SK-N-SH (cell line): Measurements from ENCODE around the gene TAS2R41. TPM values are rescaled to one million over a fixed set of nuclear protein-coding genes. Genes with fewer than 3 reads are reported as not detected.
A peak's percentile ranks its signal among the peaks of the same experiment; 100 is the strongest.

Source experiments
- CTCF ChIA-PET: fragments of 300-600, 350-600 bp; formaldehyde crosslinking; extraction: SDS; loops from one replicate; lab custom pipeline; 2021; lab: Yijun Ruan, JAX
- POLR2A ChIA-PET: fragments of 350-600 bp; sonication (Branson Sonifier 250); formaldehyde crosslinking; extraction: SDS; loops from one replicate; lab custom pipeline; 2020; ENCODE audit warnings: antibody characterized with exemption, inconsistent platforms; lab: Yijun Ruan, JAX
- DNase-seq: peaks from one replicate; pipeline ENCODE4 v3.0.0; 2012
- H2AFZ ChIP-seq: fragments of 200-600 bp; sonication (generic); 2 replicates; pipeline ENCODE4 v1.8.1; 2016; ENCODE audit warnings: antibody characterized with exemption, mild to moderate bottlenecking, low read depth
- H3F3A ChIP-seq: fragments of 200-600 bp; sonication (generic); replicated peaks from 2 replicates; pipeline ENCODE3; 2016; ENCODE audit warnings: antibody characterized with exemption, mild to moderate bottlenecking; ENCODE audit not compliant: insufficient read depth
- H3K27ac ChIP-seq, 2 experiments: fragments of 200-500 bp in 1 of 2; fragments of 200-600 bp in 1 of 2; sonication (Bioruptor generic) in 1 of 2; sonication (generic), shearing (Covaris generic) in 1 of 2; 2 replicates each; pipeline versions ENCODE4 v1.5.1 to v1.6.1; 2014 to 2016; ENCODE audit warnings: low read depth in 2 of 2, inconsistent platforms in 1 of 2, low read length in 1 of 2, mild to moderate bottlenecking in 1 of 2, mixed read lengths in 1 of 2
- H3K27me3 ChIP-seq: fragments of 200-600 bp; sonication (generic), shearing (Covaris generic); 2 replicates; pipeline ENCODE4 v1.6.1; 2016; ENCODE audit warnings: mixed run types; ENCODE audit not compliant: insufficient read depth
- H3K36me3 ChIP-seq, 2 experiments: fragments of 200-500 bp in 1 of 2; fragments of 200-600 bp in 1 of 2; sonication (Bioruptor generic) in 1 of 2; sonication (generic) in 1 of 2; replicated peaks in 1 of 2; 2 replicates each; pipeline versions ENCODE3 to v1.5.1; 2014 to 2016; ENCODE audit warnings: low read length in 1 of 2, mild to moderate bottlenecking in 1 of 2; ENCODE audit not compliant: insufficient read depth in 2 of 2, control insufficient read depth in 1 of 2
- H3K4me1 ChIP-seq, 2 experiments: fragments of 200-500 bp in 1 of 2; fragments of 200-600 bp in 1 of 2; sonication (Bioruptor generic) in 1 of 2; sonication (generic), shearing (Covaris generic) in 1 of 2; 2 replicates each; pipeline versions ENCODE4 v1.5.1 to v1.6.1; 2014 to 2016; ENCODE audit warnings: low read depth in 1 of 2, low read length in 1 of 2, mixed run types in 1 of 2; ENCODE audit not compliant: insufficient read depth in 2 of 2, control insufficient read depth in 1 of 2
- H3K4me2 ChIP-seq: fragments of 200-600 bp; sonication (generic), shearing (Covaris generic); 2 replicates; pipeline ENCODE4 v1.6.1; 2017; ENCODE audit warnings: mixed run types
- H3K4me3 ChIP-seq, 2 experiments: fragments of 200-500 bp in 1 of 2; fragments of 200-600 bp in 1 of 2; sonication (Bioruptor generic) in 1 of 2; sonication (generic), shearing (Covaris generic) in 1 of 2; 2 replicates each; pipeline versions ENCODE4 v1.5.1 to v1.8.1; 2014 to 2016; ENCODE audit warnings: low read depth in 2 of 2, inconsistent platforms in 1 of 2, low read length in 1 of 2, mild to moderate bottlenecking in 1 of 2, mixed read lengths in 1 of 2, moderate library complexity in 1 of 2
- H3K79me2 ChIP-seq: fragments of 200-600 bp; sonication (generic); 2 replicates; pipeline ENCODE4 v1.8.1; 2017; ENCODE audit warnings: mild to moderate bottlenecking; ENCODE audit not compliant: insufficient read depth
- H3K9ac ChIP-seq: fragments of 200-600 bp; sonication (generic); 2 replicates; pipeline ENCODE4 v1.6.1; 2017; ENCODE audit warnings: mixed run types
- H3K9me2 ChIP-seq: fragments of 200-600 bp; sonication (generic); 2 replicates; pipeline ENCODE4 v1.6.1; 2017; ENCODE audit warnings: mixed run types
- H3K9me3 ChIP-seq: fragments of 200-600 bp; sonication (generic); 2 replicates; pipeline ENCODE4 v1.6.1; 2017; ENCODE audit warnings: mixed run types, mild to moderate bottlenecking, moderate library complexity
- H4K20me1 ChIP-seq: fragments of 200-600 bp; sonication (generic); 2 replicates; pipeline ENCODE4 v1.6.1; 2017; ENCODE audit warnings: mild to moderate bottlenecking, mixed run types; ENCODE audit not compliant: insufficient read depth
- CHD2 ChIP-seq: fragments of 150-350 bp; IDR thresholded peaks from 2 replicates; pipeline ENCODE4 v1.6.1; 2018; ENCODE audit warnings: low read length; ENCODE audit not compliant: partially characterized antibody
- EP300 ChIP-seq, 2 experiments: IDR thresholded peaks; 2 replicates each; pipeline versions ENCODE4 v1.4.0 to v1.6.1; 2012; ENCODE audit warnings: borderline replicate concordance in 1 of 2, low read depth in 1 of 2, low read length in 1 of 2
- FOSL2 ChIP-seq: IDR thresholded peaks from 2 replicates; pipeline ENCODE4 v1.4.0; 2012; ENCODE audit warnings: low read depth, mild to moderate bottlenecking, moderate library complexity, borderline replicate concordance
- FOXJ3 ChIP-seq: sonication (generic); formaldehyde crosslinking; IDR thresholded peaks from 2 replicates; pipeline ENCODE4 v1.5.1; 2020; ENCODE audit warnings: mild to moderate bottlenecking, missing genetic modification reagents
- FOXM1 ChIP-seq: IDR thresholded peaks from 2 replicates; pipeline ENCODE4 v1.4.0; 2012; ENCODE audit warnings: low read depth, mild to moderate bottlenecking
- GABPA ChIP-seq: IDR thresholded peaks from 2 replicates; pipeline ENCODE4 v1.4.0; 2012; ENCODE audit warnings: low read depth, mild to moderate bottlenecking
- GATA2 ChIP-seq: sonication (generic); formaldehyde crosslinking; IDR thresholded peaks from 2 replicates; pipeline ENCODE4 v1.5.0; 2020; ENCODE audit warnings: mild to moderate bottlenecking, missing genetic modification reagents
- JUND ChIP-seq: IDR thresholded peaks from 2 replicates; pipeline ENCODE4 v1.4.0; 2012
- MEF2A ChIP-seq: IDR thresholded peaks from 2 replicates; pipeline ENCODE4 v1.4.0; 2012; ENCODE audit warnings: low read depth, borderline replicate concordance
- NRF1 ChIP-seq: IDR thresholded peaks from 2 replicates; pipeline ENCODE4 v1.6.1; 2012; ENCODE audit warnings: low read depth, mild to moderate bottlenecking, low read length
- POLR2AphosphoS5 ChIP-seq: IDR thresholded peaks from 2 replicates; pipeline ENCODE4 v1.6.1; 2012; ENCODE audit warnings: low read depth, low read length
- RAD21 ChIP-seq: IDR thresholded peaks from 2 replicates; pipeline ENCODE4 v1.6.1; 2012; ENCODE audit warnings: mild to moderate bottlenecking, low read length
- RFX5 ChIP-seq: IDR thresholded peaks from 2 replicates; pipeline ENCODE4 v1.6.1; 2012; ENCODE audit warnings: mild to moderate bottlenecking, improper control_type of control experiment, low read length
- RXRA ChIP-seq: IDR thresholded peaks from 2 replicates; pipeline ENCODE4 v1.4.0; 2012; ENCODE audit warnings: low read depth, mild to moderate bottlenecking, borderline replicate concordance
- SIN3A ChIP-seq: IDR thresholded peaks from 2 replicates; pipeline ENCODE4 v1.6.1; 2012; ENCODE audit warnings: low read depth, mild to moderate bottlenecking, low read length, moderate library complexity, borderline replicate concordance
- SMC3 ChIP-seq: IDR thresholded peaks from 2 replicates; pipeline ENCODE4 v1.6.1; 2012; ENCODE audit warnings: low read depth, low read length, improper control_type of control experiment
- TAF1 ChIP-seq: IDR thresholded peaks from 2 replicates; pipeline ENCODE4 v1.6.1; 2012; ENCODE audit warnings: low read depth, mild to moderate bottlenecking, low read length, moderate library complexity, borderline replicate concordance
- TCF12 ChIP-seq: IDR thresholded peaks from 2 replicates; pipeline ENCODE4 v1.4.0; 2012
- TEAD4 ChIP-seq: IDR thresholded peaks from 2 replicates; pipeline ENCODE4 v1.4.0; 2012; ENCODE audit warnings: mild to moderate bottlenecking, borderline replicate concordance; ENCODE audit not compliant: insufficient read depth
- WGBS: methylation state at CpG from one replicate; pipeline ENCODE4 v1.1.6; 2017; ENCODE audit warnings: low lambda C conversion rate; 5-methylcytosine and 5-hydroxymethylcytosine counted together
- polyA plus RNA-seq, 3 experiments: library from polyadenylated mRNA; depleted of rRNA; stranded (reverse); fragments of >200 nt; gene quantifications; 2 replicates each; pipeline ENCODE4 v1.2.3, GENCODE V29; 2012
- TF ChIP-seq, protein P1 (sequence below): IDR thresholded peaks from 2 replicates; pipeline ENCODE4 v1.6.1; 2012; ENCODE audit warnings: mild to moderate bottlenecking, low read depth, low read length, moderate library complexity
- TF ChIP-seq, protein P2 (sequence below): IDR thresholded peaks from 2 replicates; pipeline ENCODE4 v1.4.0; 2012; ENCODE audit warnings: low read depth, borderline replicate concordance
- TF ChIP-seq, protein P3 (sequence below): IDR thresholded peaks from 2 replicates; pipeline ENCODE4; 2012
- TF ChIP-seq, protein P4 (sequence below): IDR thresholded peaks from 2 replicates; pipeline ENCODE4 v1.4.0; 2012; ENCODE audit warnings: low read depth
- TF ChIP-seq, protein P5 (sequence below): fragments of 200-600 bp; sonication (generic); IDR thresholded peaks from 2 replicates; pipeline ENCODE4 v1.6.1; 2017; ENCODE audit warnings: antibody characterized with exemption, mild to moderate bottlenecking, moderate library complexity

Gene TAS2R41
- polyA plus RNA-seq, 1 of the 3 experiments (the other 2 are of a cell fraction): not detected

DNA sequence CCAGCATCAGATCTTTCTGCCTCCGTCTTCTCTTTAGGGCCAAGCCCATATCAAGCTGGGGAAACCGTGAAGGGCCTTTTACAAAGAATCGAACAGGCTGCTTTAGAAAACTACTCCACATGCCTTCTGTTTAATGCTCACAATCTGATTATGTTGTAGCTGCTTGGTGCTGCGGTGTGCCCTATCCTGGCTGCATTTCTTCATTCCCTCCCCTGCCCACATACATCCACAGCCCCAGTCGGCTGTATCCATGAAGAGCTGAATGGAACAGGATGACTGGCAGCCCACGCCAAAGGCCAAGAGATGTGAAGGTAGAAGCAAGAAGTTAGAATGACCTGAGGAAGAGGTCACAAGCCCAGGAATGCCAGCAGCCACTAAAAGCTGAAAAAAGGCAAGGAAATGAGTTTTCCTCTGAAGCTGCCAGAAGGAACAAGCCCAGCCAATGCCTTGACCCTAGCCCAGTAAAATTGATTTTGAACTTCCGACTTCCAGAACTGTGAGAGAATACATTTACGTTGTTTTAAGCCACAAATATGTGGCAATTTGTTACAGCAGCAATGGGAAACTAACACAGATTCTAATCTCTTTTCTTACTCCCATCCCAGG is 22.2 kb downstream of the TAS2R41 start (continued):
- TF ChIP-seq POLR2AphosphoS5 (peak; percentile 68; the same call in 1 of the 2 replicates), SMC3 (no peak), JUND (peak; percentile 62)
- TF ChIP-seq, all 33 proteins: peak for 12

DNA sequence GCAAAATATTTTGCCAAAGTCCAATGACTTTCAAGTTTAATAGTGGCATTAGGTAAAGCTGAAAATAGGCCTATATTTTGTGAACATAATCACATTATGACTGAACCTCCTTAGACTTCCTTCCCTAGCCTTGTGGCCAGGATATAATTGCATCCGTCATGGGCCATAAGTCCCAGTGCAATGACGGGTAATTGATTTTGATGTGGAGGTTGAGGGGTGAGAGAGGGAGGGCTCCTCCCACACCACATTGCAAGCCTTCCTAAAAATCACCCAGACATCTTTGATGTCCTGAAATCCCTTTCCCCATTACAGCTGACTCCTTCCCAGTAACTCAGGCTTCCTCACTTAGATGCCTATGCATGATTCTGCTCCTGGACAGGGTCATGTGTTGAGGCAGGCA is 25.6 kb downstream of the TAS2R41 start:
- CTCF ChIA-PET: no interaction called here
- Histone ChIP-seq H3F3A (peaks cover 46% of the 10 kb centered on the region), H3K27me3 (no peaks in the 10 kb centered on the region), H4K20me1 (no peaks in the 10 kb centered on the region), H2AFZ (no peak overlapping the region), H3K27ac (peak overlapping the region; percentile 84 to 95), H3K9me2 (no peaks in the 10 kb centered on the region), H3K9me3 (no peaks in the 10 kb centered on the region), H3K4me2 (no peak overlapping the region), H3K79me2 (no peaks in the 10 kb centered on the region), H3K9ac (no peak overlapping the region), H3K4me3 (no peak overlapping the region), H3K36me3 (no peaks in the 10 kb centered on the region), H3K4me1 (peaks cover 9 to 29% of the 10 kb centered on the region in 2 experiments; a peak in 3 of 4 replicates)
- POLR2A ChIA-PET: no interaction called here
- DNase-seq: no peak
- 52% methylated on average over 2 of the region's 2 CpGs for WGBS
- no peak for TF ChIP-seq RAD21
- TF ChIP-seq EP300 (IDR thresholded peaks at IDR 0.05; ENCODE audit: borderline replicate concordance in 1 of 2, low read depth in 1 of 2, low read length in 1 of 2): peak; percentile 86 to 89
- no peak for TF ChIP-seq GATA2 (CRISPR knock-in tag)
- TF ChIP-seq, protein P1, sequence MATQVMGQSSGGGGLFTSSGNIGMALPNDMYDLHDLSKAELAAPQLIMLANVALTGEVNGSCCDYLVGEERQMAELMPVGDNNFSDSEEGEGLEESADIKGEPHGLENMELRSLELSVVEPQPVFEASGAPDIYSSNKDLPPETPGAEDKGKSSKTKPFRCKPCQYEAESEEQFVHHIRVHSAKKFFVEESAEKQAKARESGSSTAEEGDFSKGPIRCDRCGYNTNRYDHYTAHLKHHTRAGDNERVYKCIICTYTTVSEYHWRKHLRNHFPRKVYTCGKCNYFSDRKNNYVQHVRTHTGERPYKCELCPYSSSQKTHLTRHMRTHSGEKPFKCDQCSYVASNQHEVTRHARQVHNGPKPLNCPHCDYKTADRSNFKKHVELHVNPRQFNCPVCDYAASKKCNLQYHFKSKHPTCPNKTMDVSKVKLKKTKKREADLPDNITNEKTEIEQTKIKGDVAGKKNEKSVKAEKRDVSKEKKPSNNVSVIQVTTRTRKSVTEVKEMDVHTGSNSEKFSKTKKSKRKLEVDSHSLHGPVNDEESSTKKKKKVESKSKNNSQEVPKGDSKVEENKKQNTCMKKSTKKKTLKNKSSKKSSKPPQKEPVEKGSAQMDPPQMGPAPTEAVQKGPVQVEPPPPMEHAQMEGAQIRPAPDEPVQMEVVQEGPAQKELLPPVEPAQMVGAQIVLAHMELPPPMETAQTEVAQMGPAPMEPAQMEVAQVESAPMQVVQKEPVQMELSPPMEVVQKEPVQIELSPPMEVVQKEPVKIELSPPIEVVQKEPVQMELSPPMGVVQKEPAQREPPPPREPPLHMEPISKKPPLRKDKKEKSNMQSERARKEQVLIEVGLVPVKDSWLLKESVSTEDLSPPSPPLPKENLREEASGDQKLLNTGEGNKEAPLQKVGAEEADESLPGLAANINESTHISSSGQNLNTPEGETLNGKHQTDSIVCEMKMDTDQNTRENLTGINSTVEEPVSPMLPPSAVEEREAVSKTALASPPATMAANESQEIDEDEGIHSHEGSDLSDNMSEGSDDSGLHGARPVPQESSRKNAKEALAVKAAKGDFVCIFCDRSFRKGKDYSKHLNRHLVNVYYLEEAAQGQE: 0 out of 2 replicates have a peak, but pooled peaks have one; percentile 9
- TF ChIP-seq CHD2: no peak
- no peak for TF ChIP-seq MEF2A
- peak; percentile 54; the same call in 1 of the 2 replicates for TF ChIP-seq TEAD4
- TF ChIP-seq GABPA: no peak
- TF ChIP-seq RXRA: peak; percentile 62; the same call in 1 of the 2 replicates
- peak; percentile 77 for TF ChIP-seq TCF12
- TF ChIP-seq, protein P2, sequence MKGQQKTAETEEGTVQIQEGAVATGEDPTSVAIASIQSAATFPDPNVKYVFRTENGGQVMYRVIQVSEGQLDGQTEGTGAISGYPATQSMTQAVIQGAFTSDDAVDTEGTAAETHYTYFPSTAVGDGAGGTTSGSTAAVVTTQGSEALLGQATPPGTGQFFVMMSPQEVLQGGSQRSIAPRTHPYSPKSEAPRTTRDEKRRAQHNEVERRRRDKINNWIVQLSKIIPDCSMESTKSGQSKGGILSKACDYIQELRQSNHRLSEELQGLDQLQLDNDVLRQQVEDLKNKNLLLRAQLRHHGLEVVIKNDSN: no peak
- TF ChIP-seq, protein P3, sequence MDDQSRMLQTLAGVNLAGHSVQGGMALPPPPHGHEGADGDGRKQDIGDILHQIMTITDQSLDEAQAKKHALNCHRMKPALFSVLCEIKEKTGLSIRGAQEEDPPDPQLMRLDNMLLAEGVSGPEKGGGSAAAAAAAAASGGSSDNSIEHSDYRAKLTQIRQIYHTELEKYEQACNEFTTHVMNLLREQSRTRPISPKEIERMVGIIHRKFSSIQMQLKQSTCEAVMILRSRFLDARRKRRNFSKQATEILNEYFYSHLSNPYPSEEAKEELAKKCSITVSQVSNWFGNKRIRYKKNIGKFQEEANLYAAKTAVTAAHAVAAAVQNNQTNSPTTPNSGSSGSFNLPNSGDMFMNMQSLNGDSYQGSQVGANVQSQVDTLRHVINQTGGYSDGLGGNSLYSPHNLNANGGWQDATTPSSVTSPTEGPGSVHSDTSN: peak; percentile 94
- TF ChIP-seq JUND: peak; percentile 63
- no peak for TF ChIP-seq TAF1
- TF ChIP-seq, protein P4, sequence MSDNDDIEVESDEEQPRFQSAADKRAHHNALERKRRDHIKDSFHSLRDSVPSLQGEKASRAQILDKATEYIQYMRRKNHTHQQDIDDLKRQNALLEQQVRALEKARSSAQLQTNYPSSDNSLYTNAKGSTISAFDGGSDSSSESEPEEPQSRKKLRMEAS: no peak
- TF ChIP-seq FOXJ3 (CRISPR knock-in tag): no peak
- no peak for TF ChIP-seq NRF1
- TF ChIP-seq, protein P5, sequence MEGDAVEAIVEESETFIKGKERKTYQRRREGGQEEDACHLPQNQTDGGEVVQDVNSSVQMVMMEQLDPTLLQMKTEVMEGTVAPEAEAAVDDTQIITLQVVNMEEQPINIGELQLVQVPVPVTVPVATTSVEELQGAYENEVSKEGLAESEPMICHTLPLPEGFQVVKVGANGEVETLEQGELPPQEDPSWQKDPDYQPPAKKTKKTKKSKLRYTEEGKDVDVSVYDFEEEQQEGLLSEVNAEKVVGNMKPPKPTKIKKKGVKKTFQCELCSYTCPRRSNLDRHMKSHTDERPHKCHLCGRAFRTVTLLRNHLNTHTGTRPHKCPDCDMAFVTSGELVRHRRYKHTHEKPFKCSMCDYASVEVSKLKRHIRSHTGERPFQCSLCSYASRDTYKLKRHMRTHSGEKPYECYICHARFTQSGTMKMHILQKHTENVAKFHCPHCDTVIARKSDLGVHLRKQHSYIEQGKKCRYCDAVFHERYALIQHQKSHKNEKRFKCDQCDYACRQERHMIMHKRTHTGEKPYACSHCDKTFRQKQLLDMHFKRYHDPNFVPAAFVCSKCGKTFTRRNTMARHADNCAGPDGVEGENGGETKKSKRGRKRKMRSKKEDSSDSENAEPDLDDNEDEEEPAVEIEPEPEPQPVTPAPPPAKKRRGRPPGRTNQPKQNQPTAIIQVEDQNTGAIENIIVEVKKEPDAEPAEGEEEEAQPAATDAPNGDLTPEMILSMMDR: no peak
- TF ChIP-seq RFX5: no peak
- TF ChIP-seq SIN3A: peak; percentile 54; the same call in 1 of the 2 replicates
- peak; percentile 83; the same call in 1 of the 2 replicates for TF ChIP-seq FOXM1
- TF ChIP-seq FOSL2: no peak
